Iris pigment epithelial cell (primary cell): ENCODE measurements around the gene ROBO1.

Experiments
- DNase-seq: peaks from one replicate; pipeline ENCODE4 v3.0.0-alpha.2; 2011; ENCODE audit warnings: low read depth

The ROBO1 gene

DNA sequence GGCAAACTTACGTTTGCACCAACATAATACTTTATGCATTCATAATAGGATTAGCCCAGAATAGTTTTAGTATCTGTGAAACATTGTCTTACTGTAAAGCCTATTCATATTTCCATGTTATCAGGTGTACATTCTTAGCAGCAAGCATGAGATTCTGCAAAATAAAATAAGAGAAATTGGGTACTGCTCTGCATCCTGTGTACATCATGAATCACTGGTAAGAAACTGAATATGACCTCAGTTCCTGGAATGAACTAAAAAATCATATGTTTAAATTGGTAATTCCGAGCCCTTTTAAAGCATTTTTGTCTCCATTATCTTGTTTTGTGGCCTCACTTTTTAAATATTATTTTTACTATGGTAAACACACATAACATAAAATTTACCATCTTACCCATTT is 605.1 kb downstream of the ROBO1 start:
- DNase-seq: peak; percentile 18

DNA sequence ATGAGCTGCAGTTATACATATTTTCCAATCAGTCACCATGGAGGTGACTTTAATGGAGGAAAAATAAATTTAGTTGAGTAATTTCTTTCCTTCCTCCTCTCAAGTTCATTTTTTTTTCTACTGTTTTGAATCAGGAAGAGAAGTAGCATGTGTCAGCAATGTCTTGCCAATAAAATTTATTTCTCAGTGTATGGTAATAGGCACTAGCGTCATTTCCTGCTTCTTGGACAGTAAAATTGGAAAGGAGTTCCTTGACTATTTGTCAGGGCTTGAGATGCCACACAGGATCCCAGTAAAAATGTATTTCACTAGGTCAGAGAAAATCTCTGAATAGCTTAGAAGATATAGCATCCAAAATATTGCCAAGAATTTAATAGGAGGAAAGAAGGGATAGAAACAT is 605.9 kb downstream of the ROBO1 start:
- DNase-seq: no peak

DNA sequence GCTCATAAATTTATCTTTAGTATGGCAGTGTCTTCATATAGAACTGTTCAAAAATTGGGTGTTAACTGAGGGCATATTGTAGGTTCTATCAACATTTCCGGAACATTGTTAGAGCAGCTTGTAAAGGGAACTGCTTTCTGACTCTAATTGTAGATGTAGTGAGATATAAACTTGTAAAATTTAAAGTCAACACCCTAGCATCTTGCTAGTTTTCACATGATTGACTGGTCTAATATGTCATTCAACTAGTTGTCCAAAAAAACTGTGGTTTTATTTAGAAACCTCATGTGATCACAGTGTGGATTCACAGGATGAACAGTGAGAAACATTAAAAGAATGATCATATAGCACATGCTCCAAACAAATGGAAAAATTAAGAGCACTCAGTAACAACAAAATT is 607.4 kb downstream of the ROBO1 start:
- DNase-seq: no peak

DNA sequence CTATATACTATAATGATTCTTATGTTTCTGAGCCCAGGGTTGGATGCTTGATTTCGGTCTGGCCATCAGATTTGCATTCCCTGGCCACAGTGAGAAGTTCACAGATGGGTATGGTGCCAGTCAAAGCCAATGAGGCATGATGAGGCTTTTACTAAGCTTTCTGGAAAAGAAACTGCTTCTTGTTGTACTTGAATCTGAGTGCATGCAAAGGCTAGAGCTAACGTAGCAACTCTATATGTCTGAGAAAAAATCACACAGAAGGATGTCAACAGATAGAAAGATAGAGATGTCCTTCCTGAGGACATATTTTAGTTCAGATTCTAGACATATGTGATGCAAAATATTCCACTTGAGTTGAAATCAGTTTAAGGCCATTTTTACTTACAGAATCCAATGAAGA is 608.1 kb downstream of the ROBO1 start:
- DNase-seq: no peak

DNA sequence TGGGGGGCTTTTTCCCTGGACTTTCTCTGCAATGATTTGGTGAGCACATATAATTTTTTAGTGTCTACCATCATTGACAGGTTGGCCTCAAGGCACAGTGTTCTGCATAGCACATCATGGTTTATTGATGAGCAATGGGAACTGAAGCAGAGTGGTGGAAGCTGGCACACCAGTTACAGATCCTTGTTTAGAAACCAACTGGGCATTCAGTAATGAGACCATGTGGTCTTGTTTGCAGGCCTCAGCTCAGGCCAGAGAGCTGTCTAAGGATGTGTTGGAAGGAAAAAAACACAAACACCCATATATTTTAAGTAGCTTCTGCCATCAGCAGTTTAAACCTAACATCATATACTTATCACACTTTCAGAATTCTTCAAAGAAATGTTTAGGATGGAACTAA is 610.6 kb downstream of the ROBO1 start:
- no peak for DNase-seq

DNA sequence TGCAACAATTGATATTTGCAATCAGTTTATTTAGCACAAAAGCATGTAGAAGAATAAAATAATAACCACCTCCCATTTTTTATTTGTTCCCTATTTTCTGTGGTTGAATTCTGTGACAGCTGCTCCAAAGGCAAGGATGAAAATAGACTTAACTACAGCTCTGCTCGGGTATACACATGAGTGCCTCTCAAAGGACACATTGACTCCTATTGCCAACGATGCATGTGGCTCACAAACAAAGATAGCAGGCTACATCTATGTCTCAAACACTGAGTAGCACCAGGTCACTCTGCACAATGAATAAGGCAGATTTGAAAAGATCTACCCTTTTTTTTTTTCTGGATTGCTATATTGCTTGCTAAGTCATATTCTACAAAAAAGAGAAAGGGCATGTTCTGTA is 612.9 kb downstream of the ROBO1 start:
- DNase-seq: no peak

DNA sequence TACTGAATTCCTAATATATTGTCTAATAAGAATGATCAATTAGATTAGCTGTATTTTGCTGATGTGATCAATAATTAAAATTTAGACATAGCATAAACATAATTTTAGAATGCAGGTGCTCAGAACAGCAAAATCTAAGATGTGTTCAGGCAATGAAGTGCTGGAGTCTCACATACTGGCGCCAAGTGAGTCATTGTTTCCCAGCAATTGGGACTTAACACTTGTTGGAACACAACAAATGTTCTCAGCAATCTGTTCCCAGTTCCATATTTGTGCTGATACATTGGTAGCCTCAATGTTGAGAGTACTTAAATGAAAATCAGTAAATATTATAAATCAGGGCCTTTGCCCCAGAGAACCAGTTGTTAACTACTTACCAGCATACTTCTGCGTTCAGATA is 619.0 kb downstream of the ROBO1 start:
- peak; percentile 73 for DNase-seq

DNA sequence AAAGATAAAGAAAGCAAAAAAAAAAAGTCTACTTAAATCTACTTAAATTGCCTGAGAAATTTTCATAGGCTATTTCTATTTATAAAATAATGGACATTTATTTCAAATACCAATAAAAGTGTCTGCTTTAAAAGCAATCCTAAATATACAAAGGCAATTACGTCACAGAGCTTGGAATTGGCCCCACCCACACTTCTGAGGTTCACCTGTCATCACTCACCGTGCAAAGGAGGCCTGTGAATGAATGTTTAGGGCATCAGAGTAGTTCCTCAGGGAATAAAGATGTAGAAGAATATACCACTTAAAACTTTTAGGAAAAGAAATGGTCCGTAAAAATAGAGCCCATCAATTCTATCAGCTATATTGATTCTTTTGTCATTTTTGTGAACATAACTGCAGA is 621.8 kb downstream of the ROBO1 start:
- DNase-seq: no peak

DNA sequence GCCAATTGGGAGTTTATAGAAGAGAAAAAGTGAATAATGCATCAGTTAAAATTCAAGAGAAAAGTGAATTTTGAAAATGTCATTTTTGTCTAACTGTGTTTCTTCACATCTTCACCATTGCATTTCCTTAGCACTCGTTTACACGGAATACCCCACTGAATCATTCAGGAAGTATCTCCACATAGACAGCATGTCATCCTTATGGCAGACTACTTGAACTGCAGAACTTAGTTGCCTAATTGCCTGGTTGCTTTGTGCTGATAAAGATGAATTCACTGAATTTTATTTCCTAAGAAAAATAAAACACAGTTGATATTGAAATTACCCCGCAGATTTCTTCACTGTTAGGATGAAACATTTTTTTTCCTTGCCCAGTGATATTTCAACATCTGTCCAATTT is 627.1 kb downstream of the ROBO1 start:
- peak; percentile 92 for DNase-seq

DNA sequence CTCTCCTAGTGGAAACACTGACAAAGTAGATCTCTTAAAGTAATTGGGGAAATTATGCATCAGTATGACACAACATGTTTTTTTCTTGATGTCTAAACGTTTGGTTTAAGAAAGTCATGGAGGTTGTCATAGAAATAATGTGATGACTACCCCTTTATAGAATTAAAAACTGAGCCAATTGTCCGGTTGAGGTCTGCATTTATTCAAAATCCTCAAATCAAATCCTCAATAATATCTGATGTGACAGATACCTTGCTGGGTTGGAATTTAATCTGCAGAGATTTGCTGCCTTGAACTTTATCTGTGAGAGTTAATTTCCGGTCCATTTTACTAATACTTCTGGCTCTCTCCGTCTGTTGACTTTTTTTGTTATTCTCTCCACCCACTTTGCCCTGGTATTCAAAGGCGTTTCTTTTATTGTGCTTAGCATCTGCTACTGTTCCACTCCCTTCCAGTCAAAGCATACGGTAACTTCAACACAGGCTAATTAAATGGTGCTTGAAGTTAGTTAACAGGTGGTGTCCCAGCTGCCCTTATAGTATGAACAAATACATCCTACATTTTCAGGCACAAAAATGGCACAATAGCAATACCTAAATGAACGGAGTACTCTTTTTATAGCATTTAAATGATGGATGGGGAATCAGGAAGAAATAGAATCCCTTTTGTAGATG is 628.3 kb downstream of the ROBO1 start:
- peak; percentile 62 for DNase-seq

DNA sequence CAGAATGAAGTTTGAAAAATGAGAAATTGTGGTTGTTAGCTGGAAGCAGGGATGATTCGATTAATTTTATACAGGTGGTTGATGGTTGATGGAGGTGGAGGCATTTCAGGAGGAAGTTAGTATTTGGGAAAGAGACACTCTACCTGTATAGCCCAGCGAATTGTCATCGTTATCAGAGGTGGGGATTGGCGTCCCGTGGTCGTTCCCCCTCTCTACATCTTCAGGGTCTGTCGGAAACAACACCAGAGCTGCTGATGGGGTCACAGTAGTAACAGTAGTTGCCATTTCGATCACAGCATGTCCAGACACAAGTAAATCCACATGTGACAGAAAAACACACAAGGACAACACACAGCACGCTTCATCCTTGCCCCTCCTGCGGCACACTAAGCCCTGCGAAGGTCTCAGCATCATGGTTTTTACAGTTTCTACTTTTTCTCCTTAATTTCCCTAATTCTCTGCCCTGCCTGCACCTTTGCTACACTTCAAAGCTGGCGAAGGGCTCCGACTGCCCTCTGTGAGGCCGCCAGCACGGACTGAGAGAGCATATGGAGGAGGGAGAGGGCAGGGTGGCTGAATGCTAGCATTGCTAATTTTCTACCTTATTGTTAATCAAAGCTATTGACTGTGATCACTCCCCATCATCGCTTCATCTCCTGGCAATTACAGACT is 642.3 kb downstream of the ROBO1 start:
- DNase-seq: no peak

DNA sequence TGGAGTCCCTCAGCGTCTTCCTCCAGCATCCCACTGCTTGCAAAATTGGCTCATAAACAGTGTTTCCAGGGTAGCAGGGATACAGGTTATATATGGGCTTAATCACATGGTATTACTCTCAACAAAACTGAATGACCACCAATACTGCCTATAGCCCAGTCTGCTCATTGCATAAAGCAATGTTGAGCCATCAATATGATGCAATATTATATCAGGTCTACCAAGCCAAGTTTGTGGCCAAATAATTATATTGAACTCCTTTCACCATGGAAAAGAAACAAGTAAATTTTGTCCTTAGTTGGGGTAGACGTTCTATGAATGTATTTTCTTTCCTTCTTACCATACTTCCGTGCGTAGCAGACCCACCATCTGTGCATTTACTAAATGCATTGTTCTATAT is 652.3 kb downstream of the ROBO1 start:
- DNase-seq: no peak

DNA sequence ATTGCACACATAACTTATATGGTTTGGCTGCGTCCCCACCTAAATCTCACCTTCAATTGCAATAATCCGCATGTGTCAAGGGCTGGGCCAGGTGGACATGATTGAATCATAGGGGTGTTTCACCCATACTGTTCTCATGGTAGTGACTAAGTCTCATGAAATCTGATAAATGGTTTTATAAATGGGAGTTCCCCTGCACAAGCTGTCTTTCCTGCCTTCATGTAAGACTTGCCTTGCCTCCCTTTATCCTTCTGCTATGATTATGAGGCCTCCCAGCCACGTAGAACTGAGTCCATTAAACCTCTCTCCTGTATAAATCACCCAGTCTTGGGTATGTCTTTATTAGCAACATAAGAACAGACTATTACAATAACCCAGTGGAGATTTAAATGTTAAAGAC is 653.9 kb downstream of the ROBO1 start:
- peak; percentile 56 for DNase-seq

DNA sequence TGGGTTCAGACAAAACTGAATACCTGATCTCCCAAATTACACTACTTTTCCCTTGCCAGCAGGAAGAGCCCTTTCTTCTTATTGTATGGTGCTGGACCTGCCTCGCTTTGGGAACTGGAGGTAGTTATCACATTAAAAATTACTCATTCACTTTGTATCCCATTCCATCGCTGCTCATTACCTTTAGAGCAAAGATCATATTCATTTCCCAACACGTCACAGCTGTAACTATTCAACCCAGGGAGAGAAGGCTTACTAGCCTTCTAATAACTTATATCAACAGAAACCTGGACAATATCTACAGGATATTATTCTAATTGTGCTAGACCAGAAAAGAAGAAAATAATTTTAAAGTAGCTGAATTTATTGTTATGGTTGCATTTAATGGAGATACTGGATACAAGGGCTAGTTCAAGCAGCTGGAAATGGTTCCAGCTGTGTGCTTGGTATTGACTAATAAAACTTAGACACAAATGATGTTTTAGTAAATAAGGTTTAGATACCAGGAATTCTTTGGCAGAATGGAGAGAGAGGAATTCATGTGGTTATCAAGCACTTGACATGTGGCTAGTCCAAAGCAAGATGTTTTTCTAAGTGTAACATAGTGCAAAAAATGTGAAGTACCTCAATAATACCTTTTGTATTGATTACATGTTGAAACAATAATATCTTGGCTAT is 656.3 kb downstream of the ROBO1 start:
- peak; percentile 58 for DNase-seq

DNA sequence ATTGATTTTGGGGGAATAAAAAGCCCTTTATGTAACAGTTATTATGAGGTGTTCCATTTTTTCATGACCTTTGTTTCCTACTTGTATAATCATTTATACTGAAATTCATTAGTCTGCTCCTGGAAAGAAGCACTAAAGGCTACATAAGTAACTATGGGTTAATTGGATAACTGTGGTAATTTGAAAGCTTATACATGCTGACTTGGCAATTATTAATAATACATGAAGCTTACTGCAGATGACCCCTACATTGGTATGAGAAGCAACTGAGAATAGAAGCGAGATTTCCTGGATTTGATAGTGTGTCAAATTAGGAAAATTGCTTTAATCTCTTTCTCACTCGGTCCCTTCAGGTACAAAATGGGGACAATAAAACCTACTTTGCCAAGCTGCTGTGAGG is 658.0 kb downstream of the ROBO1 start:
- DNase-seq: no peak

DNA sequence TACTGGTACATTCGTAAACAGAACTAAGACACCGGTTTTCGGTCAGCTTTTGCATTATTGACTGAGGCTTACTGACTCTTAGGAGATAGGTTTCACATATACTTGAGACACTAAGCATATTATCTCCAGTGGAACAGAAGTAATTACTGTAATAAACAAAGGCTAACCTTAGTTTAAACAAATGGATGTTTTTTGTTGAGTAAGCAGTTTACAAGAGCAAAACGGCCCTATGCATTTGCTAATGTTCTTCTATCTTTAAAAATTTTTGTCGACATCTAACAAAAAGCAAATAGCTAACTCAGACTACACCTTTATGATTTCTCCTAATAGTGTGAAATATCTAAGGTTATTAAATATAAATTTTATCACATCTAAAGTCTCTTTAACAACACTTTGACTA is 664.5 kb downstream of the ROBO1 start:
- DNase-seq: no peak

DNA sequence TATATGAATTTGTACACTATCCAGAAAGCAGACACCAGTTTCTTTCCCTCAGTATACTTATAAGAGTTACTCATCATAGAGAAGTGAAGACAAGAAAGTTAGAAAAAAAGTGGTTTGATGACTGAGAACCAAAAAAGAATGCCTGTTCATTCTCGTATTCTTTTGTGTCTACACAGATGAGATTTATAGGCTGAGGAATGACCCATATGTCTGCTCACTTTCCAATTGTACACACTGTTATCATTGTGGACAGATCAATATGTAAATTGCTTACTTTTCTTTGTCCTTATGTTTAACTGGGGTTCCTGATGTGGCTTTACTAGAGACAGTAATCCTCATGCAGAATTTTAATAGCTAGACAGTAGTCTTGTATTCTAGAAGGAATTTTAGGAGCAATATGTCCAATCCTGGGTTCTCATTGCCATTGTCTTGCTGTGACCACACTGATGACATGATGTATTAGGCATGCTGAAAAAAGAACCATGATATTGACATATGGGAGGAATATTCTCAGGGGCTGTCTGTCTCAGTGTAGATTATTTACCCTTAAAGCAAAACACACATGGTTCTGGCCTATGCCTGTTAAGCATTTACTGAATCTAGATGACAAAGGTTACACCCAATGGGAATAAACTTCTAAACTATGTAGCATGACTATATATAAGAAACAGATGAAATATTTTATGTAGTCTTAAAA is 669.7 kb downstream of the ROBO1 start:
- no peak for DNase-seq

DNA sequence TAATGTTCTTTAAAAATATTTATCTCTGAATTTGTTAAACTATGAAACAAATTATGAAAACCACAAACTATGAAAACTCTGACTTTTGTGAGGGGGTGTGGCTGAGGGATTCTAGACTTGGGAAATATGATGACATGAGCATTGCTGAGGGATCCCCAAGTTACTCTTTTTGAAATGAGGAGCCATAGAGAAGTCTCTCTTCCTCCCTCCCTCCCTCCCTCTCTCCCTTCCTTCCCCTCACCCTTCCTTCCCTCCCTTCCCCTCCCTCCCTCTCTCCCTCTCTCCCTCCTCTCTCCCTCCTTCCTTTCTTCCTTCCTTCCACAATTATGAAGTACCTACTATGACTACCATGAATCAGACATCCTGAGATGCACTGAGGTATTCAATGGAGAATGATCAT is 673.1 kb downstream of the ROBO1 start:
- DNase-seq: no peak

DNA sequence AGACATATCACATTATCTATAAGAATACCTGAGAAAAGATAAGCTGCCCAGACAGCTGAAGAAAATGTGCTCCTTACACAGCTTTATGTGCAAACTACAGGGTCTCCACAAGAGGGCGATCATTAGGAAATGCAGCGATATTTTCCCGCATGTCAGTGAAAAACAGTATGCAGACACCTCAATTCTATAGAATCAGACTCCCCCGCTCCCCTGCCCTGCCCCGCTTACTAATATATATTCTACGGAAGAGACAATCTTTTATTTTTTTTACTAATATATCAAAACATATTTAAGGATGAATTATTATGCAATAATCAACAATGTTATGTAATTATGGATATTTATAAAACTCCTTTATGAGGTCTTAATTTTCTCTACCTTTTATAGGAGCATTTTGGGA is 681.3 kb downstream of the ROBO1 start:
- peak; percentile 61 for DNase-seq

DNA sequence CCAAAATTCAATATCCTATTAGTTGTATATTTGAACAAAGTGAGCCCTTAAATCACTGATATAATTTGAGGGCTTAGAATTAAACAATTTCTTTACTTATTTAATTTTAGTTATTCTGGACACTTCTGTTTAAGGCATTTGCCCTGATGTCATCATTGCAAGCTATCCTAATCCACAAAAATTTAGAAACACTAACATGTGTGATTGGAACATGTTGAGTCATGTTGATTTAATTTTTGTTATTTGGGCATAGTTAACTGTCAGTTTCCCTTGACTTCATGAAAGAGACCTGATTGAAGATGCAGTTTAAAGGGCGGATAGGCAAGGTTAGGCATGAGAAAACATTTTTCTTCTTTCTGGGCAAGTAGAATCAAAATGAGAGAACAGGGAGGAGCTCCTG is 682.6 kb downstream of the ROBO1 start:
- DNase-seq: peak; percentile 61

DNA sequence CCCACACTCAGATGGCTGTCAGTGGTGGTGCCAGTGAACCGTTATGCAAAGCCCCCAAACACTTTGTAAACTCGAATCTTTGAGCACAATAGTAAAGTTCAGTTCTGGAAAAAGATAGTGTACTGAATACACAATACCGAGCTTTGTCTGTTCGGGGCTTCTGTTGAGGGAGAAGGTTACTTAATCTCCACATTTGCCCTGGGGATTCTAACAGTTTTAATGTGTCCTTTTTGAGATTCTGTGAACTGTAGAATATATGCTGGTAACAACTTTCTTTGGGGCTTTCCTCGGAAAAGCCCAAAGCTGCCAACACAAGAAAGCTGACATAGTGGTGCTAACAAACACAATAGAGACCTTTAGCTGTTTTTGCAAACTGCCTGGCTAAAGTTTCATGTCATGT is 686.5 kb downstream of the ROBO1 start:
- no peak for DNase-seq

DNA sequence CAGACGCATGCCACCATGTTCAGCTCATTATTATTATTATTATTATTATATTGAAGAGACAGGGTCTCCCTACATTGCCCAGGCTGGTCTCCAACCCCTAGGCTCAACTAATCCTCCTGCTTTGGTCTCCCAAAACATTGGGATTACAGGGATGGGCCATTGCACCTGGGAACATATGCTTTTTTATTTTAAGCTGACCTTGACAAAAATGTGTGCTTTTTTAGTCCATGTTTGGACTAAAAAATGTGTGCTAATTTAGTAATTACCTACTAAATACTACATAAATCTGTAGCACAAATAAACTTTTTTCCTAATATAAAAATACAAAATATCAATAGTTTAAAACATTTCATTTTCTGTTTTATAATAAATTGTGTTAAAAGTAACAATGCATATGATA is 693.2 kb downstream of the ROBO1 start:
- DNase-seq: no peak

DNA sequence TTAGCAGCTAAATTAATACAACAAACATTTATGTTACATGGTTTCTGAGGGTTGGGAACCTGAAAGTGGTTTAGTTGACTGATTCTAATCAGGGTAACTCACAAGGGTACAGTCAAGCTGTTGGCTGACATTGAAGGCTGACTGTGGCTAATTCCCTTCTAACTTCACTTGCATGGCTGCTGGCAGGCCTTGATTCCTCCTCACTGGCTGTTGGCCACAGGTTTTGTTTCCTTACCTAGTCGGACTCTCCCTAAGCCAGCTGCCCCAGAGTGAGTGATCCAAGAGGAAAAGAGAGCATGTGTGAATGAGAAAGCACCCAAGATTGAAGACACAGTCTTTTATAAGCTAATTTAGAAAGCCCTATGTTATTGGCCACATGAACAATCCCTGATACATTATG is 700.1 kb downstream of the ROBO1 start:
- no peak for DNase-seq
